HFFc6 (cell line): ENCODE measurements around the gene PGM5. TPM values are rescaled to one million over a fixed set of nuclear protein-coding genes. Genes with fewer than 3 reads are reported as not detected.

ENCODE experiments used
- DNase-seq: peaks from one replicate; pipeline ENCODE4 v3.0.0-alpha.2; 2018
- H3K27ac Mint-ChIP-seq: 2 replicates; pipeline ENCODE4 v1.8.0; 2020; ENCODE audit warnings: mild to moderate bottlenecking, mixed read lengths
- H3K27me3 Mint-ChIP-seq: 2 replicates; pipeline ENCODE4 v1.8.0; 2021; ENCODE audit warnings: mild to moderate bottlenecking, moderate library complexity, mixed read lengths; ENCODE audit not compliant: insufficient read depth
- H3K36me3 Mint-ChIP-seq: 2 replicates; pipeline ENCODE4 v1.8.0; 2021; ENCODE audit warnings: low read depth, mixed read lengths
- H3K4me1 Mint-ChIP-seq: 2 replicates; pipeline ENCODE4 v1.8.0; 2020; ENCODE audit warnings: low read depth, mixed read lengths
- H3K4me3 Mint-ChIP-seq: 2 replicates; pipeline ENCODE4 v1.8.0; 2020; ENCODE audit warnings: mild to moderate bottlenecking, moderate library complexity, mixed read lengths
- H3K9me3 Mint-ChIP-seq: 2 replicates; pipeline ENCODE4 v1.8.0; 2020; ENCODE audit warnings: mild to moderate bottlenecking, mixed read lengths
- CTCF ChIP-seq: fragments of 200-600 bp; sonication (generic); IDR thresholded peaks from 2 replicates; pipeline ENCODE4 v1.5.0; 2021; ENCODE audit warnings: antibody characterized with exemption, mild to moderate bottlenecking
- total RNA-seq, 6 experiments: library from RNA; stranded (reverse); fragmentation: NEBNext Ultra II Directional; extraction: Animal tissue kit (Norgen Biotek cat#: 25700); gene quantifications; 2 replicates in 1 of 6; 3 replicates in 5 of 6; pipeline ENCODE4 v1.2.3, GENCODE V29; 2021

PGM5 gene
- total RNA-seq, 6 experiments from 2014 or later = 0.24 to 0.85 (median 0.35) TPM; not detected in 1

- DNase-seq = no peak
- no peaks in the 10 kb centered on the region; the same call in none of the 2 replicates for H3K9me3 Mint-ChIP-seq
- H3K4me3 Mint-ChIP-seq = no peak overlapping the region
- no peaks in the 10 kb centered on the region for H3K4me1 Mint-ChIP-seq
- peaks cover 3% of the 10 kb centered on the region; the same call in 1 of the 2 replicates for H3K27me3 Mint-ChIP-seq
- H3K36me3 Mint-ChIP-seq = no peaks in the 10 kb centered on the region
- no peak overlapping the region for H3K27ac Mint-ChIP-seq
- TF ChIP-seq CTCF = no peak
Observed at GRCh38 chr9:68476422-68476821, 120.0 kb downstream of the PGM5 start.

DNA sequence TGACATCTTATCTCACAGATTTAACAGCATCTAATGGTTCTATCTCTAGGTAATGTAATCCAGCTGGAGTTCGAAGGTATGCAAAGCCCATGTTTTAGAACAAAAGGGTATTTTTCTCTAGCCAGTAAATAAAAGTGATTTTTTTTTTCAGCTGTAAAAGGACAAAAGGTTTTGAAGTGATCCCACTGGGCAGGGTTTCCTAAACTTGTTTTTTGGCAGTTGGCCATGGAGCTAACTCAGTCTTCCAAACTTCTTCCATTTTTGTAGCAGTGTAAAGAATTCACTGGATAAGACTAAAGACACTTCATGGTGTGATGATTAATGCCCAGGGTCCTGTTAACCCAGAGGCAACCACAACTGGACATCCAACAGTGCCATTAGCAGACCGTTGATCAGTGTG lies 120.4 kb downstream of the PGM5 start:
- H3K36me3 Mint-ChIP-seq = no peaks in the 10 kb centered on the region
- H3K4me3 Mint-ChIP-seq = no peak overlapping the region
- H3K9me3 Mint-ChIP-seq = no peaks in the 10 kb centered on the region; the same call in none of the 2 replicates
- DNase-seq = no peak
- no peak for TF ChIP-seq CTCF
- peaks cover 3% of the 10 kb centered on the region; the same call in 1 of the 2 replicates for H3K27me3 Mint-ChIP-seq
- no peaks in the 10 kb centered on the region for H3K4me1 Mint-ChIP-seq
- H3K27ac Mint-ChIP-seq = no peak overlapping the region

DNA sequence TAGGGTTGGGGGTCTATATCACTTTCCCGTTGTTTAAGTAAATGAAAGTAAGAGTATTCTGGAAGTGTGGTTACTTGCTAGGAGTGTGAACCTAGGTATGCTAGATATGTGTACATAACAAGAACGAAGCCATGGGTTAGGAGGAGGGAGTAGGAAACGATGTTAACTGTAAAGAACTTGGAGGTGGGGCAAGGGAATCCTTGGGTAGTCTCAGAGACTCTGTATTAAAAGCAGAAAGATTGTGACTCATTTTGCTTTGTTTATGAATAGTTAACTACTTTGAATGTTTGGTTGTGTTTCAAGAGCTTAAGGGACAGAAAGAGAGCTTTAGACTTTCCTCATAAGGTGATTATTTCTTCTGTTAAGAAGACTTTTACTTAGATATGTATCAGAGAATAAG lies 124.4 kb downstream of the PGM5 start:
- Mint-ChIP-seq H3K9me3 (peaks cover 23% of the 10 kb centered on the region), H3K4me1 (no peaks in the 10 kb centered on the region), H3K27ac (no peak overlapping the region), H3K4me3 (no peak overlapping the region), H3K36me3 (no peaks in the 10 kb centered on the region), H3K27me3 (no peaks in the 10 kb centered on the region)
- DNase-seq = no peak
- TF ChIP-seq CTCF = no peak

DNA sequence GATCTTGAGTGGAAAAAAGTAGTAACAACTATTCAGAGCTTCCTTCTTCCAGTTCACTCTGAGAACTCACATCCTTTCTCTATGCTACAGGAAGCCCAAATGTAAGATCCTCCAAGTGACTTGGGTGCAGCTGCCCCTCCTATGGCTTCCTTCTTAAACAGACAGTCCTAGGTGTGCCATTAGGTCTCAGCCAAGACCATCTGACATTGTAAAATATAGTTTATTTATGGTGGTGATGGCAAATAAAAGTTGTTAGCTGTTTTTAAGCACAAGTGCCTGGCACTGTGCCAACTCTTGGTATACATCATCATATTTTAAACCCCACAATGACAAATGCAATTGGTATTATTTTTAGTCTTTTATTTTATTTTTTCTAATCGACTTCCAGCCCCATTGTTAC lies 126.1 kb downstream of the PGM5 start:
- H3K9me3 Mint-ChIP-seq = peaks cover 23% of the 10 kb centered on the region
- H3K4me1 Mint-ChIP-seq = no peaks in the 10 kb centered on the region
- H3K4me3 Mint-ChIP-seq = no peak overlapping the region
- no peak for DNase-seq
- no peak overlapping the region for H3K27ac Mint-ChIP-seq
- no peaks in the 10 kb centered on the region for H3K36me3 Mint-ChIP-seq
- no peaks in the 10 kb centered on the region for H3K27me3 Mint-ChIP-seq
- TF ChIP-seq CTCF = no peak

DNA sequence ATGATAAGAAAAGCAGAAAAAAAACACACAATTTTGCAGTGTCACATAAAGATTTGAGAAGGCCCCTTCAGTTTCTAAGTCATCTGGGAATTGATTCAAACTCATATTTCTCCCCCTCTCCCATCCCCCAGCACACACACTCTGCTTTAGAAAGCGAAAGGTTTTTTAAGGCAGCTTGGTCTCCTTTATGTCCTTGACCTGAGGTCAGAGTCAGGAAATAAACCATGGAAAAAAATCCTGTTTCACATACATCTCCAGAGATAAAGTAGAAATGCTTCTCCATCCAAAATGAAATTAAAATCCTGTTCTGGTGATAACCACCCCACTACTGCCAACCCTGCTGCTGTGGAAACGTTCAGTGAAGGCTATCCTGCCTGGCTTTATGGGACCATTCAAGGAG lies 131.7 kb downstream of the PGM5 start:
- Mint-ChIP-seq H3K9me3 (peaks cover 19% of the 10 kb centered on the region), H3K4me3 (no peak overlapping the region), H3K27ac (no peak overlapping the region), H3K4me1 (no peaks in the 10 kb centered on the region), H3K27me3 (peaks cover 3% of the 10 kb centered on the region; the same call in 1 of the 2 replicates), H3K36me3 (no peaks in the 10 kb centered on the region)
- no peak for DNase-seq
- TF ChIP-seq CTCF = no peak

DNA sequence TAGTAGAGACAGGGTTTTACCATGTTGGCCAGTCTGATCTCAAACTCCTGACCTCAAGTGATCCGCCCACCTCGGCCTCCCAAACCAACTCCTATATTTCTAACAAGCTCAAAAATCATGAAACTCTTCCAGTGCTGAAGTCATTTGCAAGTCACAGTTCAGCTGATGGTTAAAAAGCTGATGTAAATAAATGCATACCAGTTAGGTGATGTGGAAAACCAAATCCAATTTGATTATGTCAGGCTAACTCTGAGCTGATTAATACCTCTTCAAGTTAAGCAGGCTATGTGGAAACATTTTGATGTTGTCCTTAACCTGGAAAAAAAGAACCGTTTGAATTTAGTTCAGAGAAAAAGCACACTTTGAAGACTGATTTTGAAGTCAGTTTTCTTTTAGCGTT lies 133.2 kb downstream of the PGM5 start:
- no peak overlapping the region for H3K27ac Mint-ChIP-seq
- H3K27me3 Mint-ChIP-seq = peaks cover 3% of the 10 kb centered on the region; the same call in 1 of the 2 replicates
- no peak overlapping the region for H3K4me3 Mint-ChIP-seq
- H3K9me3 Mint-ChIP-seq = peaks cover 6% of the 10 kb centered on the region
- DNase-seq = no peak
- TF ChIP-seq CTCF = no peak
- no peaks in the 10 kb centered on the region for H3K4me1 Mint-ChIP-seq
- H3K36me3 Mint-ChIP-seq = no peaks in the 10 kb centered on the region
